Activated CD4-positive, alpha-beta T cell treated with anti-CD3 and anti-CD28 coated beads, Interleukin-2, Interleukin-6, amounts not matched to agents 100 ng/mL and 50 ng/mL, durations not matched to agents 16 hours and 8 hours (primary cell): ENCODE data around the gene CTNNA3.
"Not testable (repeated sequence)": the region's sequence is repeated elsewhere in the genome, so short reads cannot be mapped to it uniquely, and the experiment has no call there.

Experiments used
- DNase-seq: peaks from one replicate; pipeline ENCODE4 v3.0.0-alpha.2; 2020

Gene CTNNA3

GRCh38 chr10:67230680-67231500 is 465.1 kb downstream of the CTNNA3 start:
- DNase-seq = not testable (repeated sequence)

- no peak for DNase-seq
Observed at GRCh38 chr10:67225226-67225625, 470.8 kb downstream of the CTNNA3 start.

GRCh38 chr10:67224553-67224952 is 471.4 kb downstream of the CTNNA3 start:
- DNase-seq = no peak

GRCh38 chr10:67222934-67223333 is 473.1 kb downstream of the CTNNA3 start:
- DNase-seq = no peak

- DNase-seq = no peak
Observed at GRCh38 chr10:67221939-67222494, 474.0 kb downstream of the CTNNA3 start.

- DNase-seq = no peak
Observed at GRCh38 chr10:67211680-67212079, 484.3 kb downstream of the CTNNA3 start.

GRCh38 chr10:67207923-67208322 is 488.1 kb downstream of the CTNNA3 start:
- DNase-seq = not testable (repeated sequence)

- no peak for DNase-seq
Observed at GRCh38 chr10:67200913-67201564, 495.0 kb downstream of the CTNNA3 start.

GRCh38 chr10:67175354-67175753 is 520.6 kb downstream of the CTNNA3 start:
- no peak for DNase-seq

- DNase-seq = no peak
Observed at GRCh38 chr10:67173787-67174186, 522.2 kb downstream of the CTNNA3 start.

GRCh38 chr10:67171970-67172369 is 524.0 kb downstream of the CTNNA3 start:
- DNase-seq = no peak

GRCh38 chr10:67156239-67156638 is 539.8 kb downstream of the CTNNA3 start:
- DNase-seq = no peak

GRCh38 chr10:67151471-67151870 is 544.5 kb downstream of the CTNNA3 start:
- DNase-seq = no peak

GRCh38 chr10:67144530-67144929 is 551.5 kb downstream of the CTNNA3 start:
- DNase-seq = no peak

- DNase-seq = no peak
Observed at GRCh38 chr10:67141300-67141699, 554.7 kb downstream of the CTNNA3 start.

GRCh38 chr10:67140641-67141040 is 555.4 kb downstream of the CTNNA3 start:
- DNase-seq = no peak

- DNase-seq = no peak
Observed at GRCh38 chr10:67127441-67127840, 568.6 kb downstream of the CTNNA3 start.

GRCh38 chr10:67119651-67120050 is 576.3 kb downstream of the CTNNA3 start:
- no peak for DNase-seq

- DNase-seq = no peak
Observed at GRCh38 chr10:67115972-67116371, 580.0 kb downstream of the CTNNA3 start.

GRCh38 chr10:67114945-67115344 is 581.0 kb downstream of the CTNNA3 start:
- DNase-seq = no peak

GRCh38 chr10:67112765-67113164 is 583.2 kb downstream of the CTNNA3 start:
- no peak for DNase-seq

- no peak for DNase-seq
Observed at GRCh38 chr10:67110286-67110685, 585.7 kb downstream of the CTNNA3 start.

GRCh38 chr10:67107670-67108069 is 588.3 kb downstream of the CTNNA3 start:
- no peak for DNase-seq

- DNase-seq = no peak
Observed at GRCh38 chr10:67100951-67101350, 595.0 kb downstream of the CTNNA3 start.
